GM12891 (cell line): ENCODE measurements around the gene TIGD6.

ENCODE experiments used
- POLR2A ChIP-seq: IDR thresholded peaks from 2 replicates; pipeline ENCODE4 v1.6.1; 2011; ENCODE audit warnings: low read depth, low read length, control low read depth
- POLR2AphosphoS5 ChIP-seq: IDR thresholded peaks from 2 replicates; pipeline ENCODE4 v1.6.1; 2011; ENCODE audit warnings: low read depth, low read length, control low read depth
- POU2F2 ChIP-seq: IDR thresholded peaks from 2 replicates; pipeline ENCODE4 v1.6.1; 2011; ENCODE audit warnings: low read depth, mild to moderate bottlenecking, control low read depth, low read length, moderate library complexity
- TAF1 ChIP-seq: IDR thresholded peaks from 2 replicates; pipeline ENCODE4 v1.6.1; 2011; ENCODE audit warnings: low read depth, low read length, control low read depth

- TF ChIP-seq POLR2AphosphoS5 (no peak), POLR2A (no peak), POU2F2 (no peak), TAF1 (no peak)
Measured at GRCh38 chr5:149995385-149996204, 4.9 kb downstream of the TIGD6 start.
